GM12874 (cell line): ENCODE measurements around the gene TENM4.

ENCODE experiments used
- TF ChIP-seq, protein P1 (sequence below): IDR thresholded peaks from 2 replicates; pipeline ENCODE4 v1.5.1; 2011; ENCODE audit warnings: low read depth, mild to moderate bottlenecking, control low read depth, low read length, moderate library complexity; ENCODE audit not compliant: insufficient read depth

Gene TENM4

GRCh38 chr11:78812513-78813293 is 628.1 kb downstream of the TENM4 start:
- TF ChIP-seq, protein P1, sequence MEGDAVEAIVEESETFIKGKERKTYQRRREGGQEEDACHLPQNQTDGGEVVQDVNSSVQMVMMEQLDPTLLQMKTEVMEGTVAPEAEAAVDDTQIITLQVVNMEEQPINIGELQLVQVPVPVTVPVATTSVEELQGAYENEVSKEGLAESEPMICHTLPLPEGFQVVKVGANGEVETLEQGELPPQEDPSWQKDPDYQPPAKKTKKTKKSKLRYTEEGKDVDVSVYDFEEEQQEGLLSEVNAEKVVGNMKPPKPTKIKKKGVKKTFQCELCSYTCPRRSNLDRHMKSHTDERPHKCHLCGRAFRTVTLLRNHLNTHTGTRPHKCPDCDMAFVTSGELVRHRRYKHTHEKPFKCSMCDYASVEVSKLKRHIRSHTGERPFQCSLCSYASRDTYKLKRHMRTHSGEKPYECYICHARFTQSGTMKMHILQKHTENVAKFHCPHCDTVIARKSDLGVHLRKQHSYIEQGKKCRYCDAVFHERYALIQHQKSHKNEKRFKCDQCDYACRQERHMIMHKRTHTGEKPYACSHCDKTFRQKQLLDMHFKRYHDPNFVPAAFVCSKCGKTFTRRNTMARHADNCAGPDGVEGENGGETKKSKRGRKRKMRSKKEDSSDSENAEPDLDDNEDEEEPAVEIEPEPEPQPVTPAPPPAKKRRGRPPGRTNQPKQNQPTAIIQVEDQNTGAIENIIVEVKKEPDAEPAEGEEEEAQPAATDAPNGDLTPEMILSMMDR: no peak

DNA sequence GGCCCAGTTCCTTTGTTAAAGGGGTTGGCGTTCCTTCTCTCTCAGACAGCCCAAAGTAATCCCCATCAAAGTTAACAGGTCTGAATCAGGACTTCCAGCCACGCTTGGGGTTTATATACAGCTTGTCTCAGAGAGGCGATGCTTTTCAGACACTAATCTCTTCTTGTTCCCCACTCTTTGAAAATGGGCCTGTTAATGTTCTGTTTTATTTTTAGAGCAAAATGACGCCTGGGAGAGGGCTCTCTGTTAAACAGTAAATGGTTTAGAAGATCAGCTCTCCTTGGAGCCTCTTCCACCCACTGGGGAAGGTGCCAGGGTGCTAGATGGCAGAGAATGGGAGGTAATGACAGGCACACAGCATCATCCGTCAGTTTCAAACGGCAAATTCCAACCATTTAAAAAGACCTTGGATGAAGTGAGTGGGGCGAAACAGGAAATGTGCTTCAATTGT is 630.2 kb downstream of the TENM4 start:
- TF ChIP-seq, protein P1: no peak

- TF ChIP-seq, protein P1: no peak
Observed at GRCh38 chr11:78809931-78810541, 630.8 kb downstream of the TENM4 start.

DNA sequence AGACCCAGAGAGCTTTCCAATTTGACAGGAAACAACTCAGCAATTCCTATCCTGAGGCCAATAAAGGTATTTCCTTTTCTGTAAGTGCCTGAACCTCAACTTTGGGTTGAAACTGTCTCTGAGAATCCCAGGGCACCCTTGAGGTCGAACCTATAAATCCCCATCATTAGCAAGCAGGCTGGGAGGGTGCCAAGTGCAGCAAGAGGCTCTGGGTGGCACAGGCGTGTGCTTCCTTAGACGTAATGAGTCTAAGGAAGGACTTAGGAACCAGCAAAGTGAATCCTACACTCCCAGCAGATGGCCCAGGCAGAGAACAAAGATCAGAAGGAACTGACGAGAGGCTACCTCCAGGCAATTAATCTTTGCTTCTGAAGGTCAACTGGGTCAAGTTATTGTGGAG is 631.9 kb downstream of the TENM4 start:
- TF ChIP-seq, protein P1: no peak

GRCh38 chr11:78807351-78807750 is 633.5 kb downstream of the TENM4 start:
- TF ChIP-seq, protein P1: no peak

- TF ChIP-seq, protein P1: no peak
Observed at GRCh38 chr11:78806214-78807004, 634.4 kb downstream of the TENM4 start.

DNA sequence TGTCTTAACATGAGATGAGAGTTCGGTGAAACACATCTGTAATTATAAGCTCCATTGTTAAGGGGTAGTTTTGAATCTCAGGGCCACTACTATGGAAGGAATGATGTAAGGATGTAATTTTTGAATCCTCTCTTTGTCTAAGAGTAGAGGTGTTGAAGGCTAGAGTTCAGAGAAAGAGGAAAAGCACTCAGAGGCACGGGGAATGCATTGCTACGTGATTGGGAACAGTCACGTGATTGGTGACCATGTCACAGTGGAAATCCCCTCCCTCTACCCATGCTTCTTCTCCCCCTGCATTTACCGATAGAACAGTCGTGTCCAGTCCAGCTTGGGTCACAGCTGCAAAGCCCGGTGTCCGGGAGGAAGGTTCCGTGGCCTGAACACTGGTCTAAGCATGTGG is 635.8 kb downstream of the TENM4 start:
- TF ChIP-seq, protein P1: no peak
